Osteocyte (in vitro differentiated cells): ENCODE measurements around the gene ZFAND2A. TPM values are rescaled to one million over a fixed set of nuclear protein-coding genes. Genes with fewer than 3 reads are reported as not detected.
"Not testable (repeated sequence)": the region's sequence is repeated elsewhere in the genome, so short reads cannot be mapped to it uniquely, and the experiment has no call there.

Experiments used
- DNase-seq: peaks from one replicate; pipeline ENCODE4 v3.0.0; 2021; ENCODE audit warnings: mixed read lengths; ENCODE audit not compliant: unreplicated experiment; ENCODE audit errors: extremely low spot score
- H3K27ac Mint-ChIP-seq: one replicate; pipeline ENCODE4 v1.8.0; 2021; ENCODE audit warnings: mild to moderate bottlenecking, mixed read lengths; ENCODE audit not compliant: unreplicated experiment
- H3K27me3 Mint-ChIP-seq: one replicate; pipeline ENCODE4 v1.8.0; 2021; ENCODE audit warnings: mixed read lengths; ENCODE audit not compliant: unreplicated experiment
- H3K36me3 Mint-ChIP-seq: one replicate; pipeline ENCODE4 v1.8.0; 2021; ENCODE audit warnings: mixed read lengths; ENCODE audit not compliant: unreplicated experiment
- H3K4me1 Mint-ChIP-seq: one replicate; pipeline ENCODE4 v1.8.0; 2021; ENCODE audit warnings: mixed read lengths; ENCODE audit not compliant: unreplicated experiment
- H3K4me3 Mint-ChIP-seq: one replicate; pipeline ENCODE4 v1.8.0; 2021; ENCODE audit warnings: mild to moderate bottlenecking, moderate library complexity, mixed read lengths; ENCODE audit not compliant: unreplicated experiment
- H3K9me3 Mint-ChIP-seq: one replicate; pipeline ENCODE4 v1.8.0; 2021; ENCODE audit warnings: mixed read lengths; ENCODE audit not compliant: unreplicated experiment
- CTCF ChIP-seq: fragments of 200-600 bp; sonication (generic); IDR thresholded peaks from 2 replicates; pipeline ENCODE4 v1.5.0; 2021; ENCODE audit warnings: antibody characterized with exemption, mild to moderate bottlenecking, moderate library complexity
- total RNA-seq: library from RNA; stranded (reverse); gene quantifications from 2 replicates; pipeline ENCODE4 v1.2.1, GENCODE V29; 2021

Gene ZFAND2A
- total RNA-seq, 1 donor from 2014 or later: 18.3 TPM

DNA sequence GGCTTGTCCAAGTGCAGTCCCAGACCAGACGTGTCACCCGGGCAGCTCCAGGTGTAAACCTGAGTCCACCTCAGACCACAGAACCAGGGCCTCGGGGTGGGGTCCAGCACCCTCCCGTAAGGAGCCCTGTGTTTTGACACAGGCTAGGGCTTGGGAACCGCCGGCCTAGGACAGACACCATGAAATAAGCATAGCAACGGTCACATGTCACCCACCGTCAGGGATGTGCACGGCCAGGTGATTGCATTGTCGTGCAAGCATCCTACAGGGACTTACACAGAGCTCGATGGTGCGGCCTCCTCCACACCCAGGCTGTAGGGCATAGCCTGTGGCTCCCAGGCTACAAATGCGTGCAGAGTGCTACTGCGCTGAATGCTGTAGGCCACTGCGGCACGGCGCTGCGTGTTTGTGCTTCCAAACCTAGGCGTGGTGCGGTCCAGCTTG is 10.6 kb downstream of the ZFAND2A start:
- Mint-ChIP-seq H3K27me3 (no peaks in the 10 kb centered on the region), H3K9me3 (no peaks in the 10 kb centered on the region), H3K36me3 (peaks cover 21% of the 10 kb centered on the region), H3K4me3 (no peak overlapping the region), H3K27ac (no peak overlapping the region), H3K4me1 (no peaks in the 10 kb centered on the region)
- no peak for TF ChIP-seq CTCF
- no peak for DNase-seq

DNA sequence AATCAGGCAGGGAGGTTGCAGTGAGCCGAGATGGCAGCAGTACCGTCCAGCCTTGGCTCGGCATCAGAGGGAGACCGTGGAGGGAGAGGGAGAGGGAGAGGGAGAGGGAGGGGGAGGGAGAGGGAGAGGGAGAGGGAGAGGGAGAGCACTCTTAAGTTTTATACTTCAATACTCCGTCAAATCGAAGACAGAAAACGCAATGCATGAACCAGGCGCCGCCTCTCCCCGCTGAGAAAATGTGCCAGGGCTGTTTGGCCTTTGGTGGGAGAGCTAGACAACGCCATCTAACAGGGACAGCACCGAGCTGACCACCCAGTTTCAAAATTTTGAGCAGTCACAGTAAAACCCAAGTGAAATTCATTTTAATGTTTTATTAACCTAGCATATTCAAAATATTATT is 12.1 kb downstream of the ZFAND2A start:
- H3K4me1 Mint-ChIP-seq, H3K4me3 Mint-ChIP-seq, DNase-seq, H3K27ac Mint-ChIP-seq, H3K27me3 Mint-ChIP-seq, H3K9me3 Mint-ChIP-seq: not testable (repeated sequence)
- H3K36me3 Mint-ChIP-seq: peaks cover 12% of the 10 kb centered on the region

DNA sequence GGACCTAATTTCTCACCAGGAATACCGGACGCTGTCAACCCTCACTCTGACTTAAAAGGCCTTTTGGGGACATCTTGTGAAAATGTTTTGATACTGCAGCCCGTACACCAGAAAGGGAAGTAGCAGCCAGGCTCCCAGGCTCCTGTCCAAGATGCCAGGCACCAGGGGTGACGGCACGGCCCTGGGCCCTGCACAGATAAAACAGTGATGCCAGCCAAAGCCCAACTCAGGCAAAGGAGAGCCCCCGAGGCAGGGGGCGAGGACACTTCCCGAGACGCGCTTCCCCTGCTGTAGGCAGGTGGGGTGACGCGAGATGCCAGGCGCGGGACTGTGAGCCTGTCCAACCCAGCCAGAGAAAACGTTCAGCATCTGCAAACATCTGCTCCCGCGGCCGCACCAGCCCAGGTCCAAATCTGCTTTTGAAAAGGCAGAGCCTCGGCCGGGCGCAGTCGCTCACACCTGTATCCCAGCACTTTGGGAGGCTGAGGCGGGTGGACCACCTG is 15.7 kb downstream of the ZFAND2A start:
- peak; percentile 32 for TF ChIP-seq CTCF
- Mint-ChIP-seq H3K27ac (no peak overlapping the region), H3K9me3 (no peaks in the 10 kb centered on the region), H3K4me3 (no peak overlapping the region), H3K4me1 (no peaks in the 10 kb centered on the region), H3K36me3 (no peaks in the 10 kb centered on the region), H3K27me3 (no peaks in the 10 kb centered on the region)
- no peak for DNase-seq

- DNase-seq, H3K27me3 Mint-ChIP-seq, H3K4me3 Mint-ChIP-seq: not testable (repeated sequence)
Measured at GRCh38 chr7:1143031-1143430, 17.0 kb downstream of the ZFAND2A start.

GRCh38 chr7:1142051-1142635 is 17.9 kb downstream of the ZFAND2A start:
- H3K4me1 Mint-ChIP-seq: peaks cover 10% of the 10 kb centered on the region
- H3K9me3 Mint-ChIP-seq: no peaks in the 10 kb centered on the region
- H3K27ac Mint-ChIP-seq: no peak overlapping the region
- no peaks in the 10 kb centered on the region for H3K36me3 Mint-ChIP-seq
- no peak overlapping the region for H3K4me3 Mint-ChIP-seq
- no peaks in the 10 kb centered on the region for H3K27me3 Mint-ChIP-seq
- no peak for DNase-seq
- no peak for TF ChIP-seq CTCF

More at GRCh38 chr7:1143031-1143430, 17.0 kb downstream of the ZFAND2A start:
- H3K9me3 Mint-ChIP-seq, H3K27ac Mint-ChIP-seq, H3K36me3 Mint-ChIP-seq, H3K4me1 Mint-ChIP-seq: not testable (repeated sequence)

DNA sequence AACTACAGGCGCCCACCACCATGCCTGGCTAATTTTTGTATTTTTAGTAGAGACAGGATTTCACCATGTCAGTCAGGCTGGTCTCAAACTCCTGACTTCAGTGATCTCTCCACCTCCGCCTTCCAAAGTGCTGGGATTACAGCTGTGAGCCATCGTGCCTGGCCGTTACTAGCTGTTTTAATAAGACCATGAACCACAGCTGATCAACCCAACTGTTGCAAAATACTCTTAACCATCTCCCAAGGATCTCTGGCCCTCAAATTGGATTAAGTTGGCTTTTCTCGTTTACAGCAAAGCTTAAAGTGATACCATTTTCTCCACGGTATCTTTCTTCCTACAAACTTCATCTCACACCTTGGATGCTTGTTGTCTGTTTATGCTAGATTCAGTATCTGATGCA is 18.3 kb downstream of the ZFAND2A start:
- Mint-ChIP-seq H3K27me3 (no peaks in the 10 kb centered on the region), H3K4me1 (peaks cover 15% of the 10 kb centered on the region), H3K4me3 (no peak overlapping the region), H3K36me3 (no peaks in the 10 kb centered on the region), H3K27ac (no peak overlapping the region), H3K9me3 (no peaks in the 10 kb centered on the region)
- TF ChIP-seq CTCF: no peak
- DNase-seq: no peak
